Activated T-helper 9 cell treated with anti-CD3 and anti-CD28 coated beads, Interleukin-2, amount 50 U/mL, for 16 hours (primary cell): Measurements from ENCODE around the gene CDC37.

Experiments
- DNase-seq: peaks from one replicate; pipeline ENCODE4 v3.0.0-alpha.2; 2020; ENCODE audit warnings: low read depth

CDC37 gene

DNA sequence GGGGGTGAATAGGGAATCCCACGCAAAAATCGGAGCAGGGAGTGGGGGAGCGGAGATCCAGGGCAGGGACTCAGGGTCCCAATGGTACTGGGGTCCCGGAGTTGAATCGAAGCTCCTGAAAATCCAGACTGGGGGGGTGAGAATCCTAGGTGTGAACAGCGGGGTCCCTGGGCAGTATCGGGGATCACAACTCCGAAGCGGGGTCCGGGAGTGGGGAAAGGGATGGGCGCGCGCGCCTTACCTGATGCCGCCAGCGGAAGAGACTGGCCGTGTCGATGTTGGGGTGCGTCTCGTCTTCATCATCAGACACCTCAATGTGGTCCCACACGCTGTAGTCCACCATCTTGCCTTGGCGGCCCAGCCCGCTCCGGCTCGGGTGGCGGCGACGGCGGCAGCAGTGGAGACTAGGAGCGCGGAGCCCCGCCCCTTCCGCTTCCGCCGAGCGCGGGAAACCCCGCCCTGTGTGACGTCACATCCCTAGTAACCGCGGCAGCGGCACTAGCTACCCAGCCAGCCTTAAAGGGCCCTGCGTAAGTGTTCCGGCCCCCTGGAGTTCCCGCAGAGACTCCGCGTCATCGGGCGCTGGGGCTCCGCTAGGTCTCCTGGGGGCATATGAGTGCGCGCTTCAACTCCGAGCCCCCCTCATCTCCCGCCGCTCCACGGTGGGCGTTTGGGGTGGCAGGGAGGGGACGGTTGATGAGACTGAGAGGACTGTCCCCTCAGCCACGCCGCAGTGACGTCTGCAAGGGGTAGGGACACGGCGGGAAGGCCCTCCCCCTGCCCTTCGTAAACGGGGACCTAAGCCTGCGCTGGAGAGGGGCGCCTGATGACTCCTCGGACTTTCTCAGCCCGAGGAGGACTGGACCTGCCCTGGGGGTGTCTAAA lies at the start of gene CDC37:
TSS of gene CDC37 (minus strand) at position 406 of the 885 bp plus-strand sequence. CDS start at position 343, 63 bp downstream.
- DNase-seq = peak; percentile 97

DNA sequence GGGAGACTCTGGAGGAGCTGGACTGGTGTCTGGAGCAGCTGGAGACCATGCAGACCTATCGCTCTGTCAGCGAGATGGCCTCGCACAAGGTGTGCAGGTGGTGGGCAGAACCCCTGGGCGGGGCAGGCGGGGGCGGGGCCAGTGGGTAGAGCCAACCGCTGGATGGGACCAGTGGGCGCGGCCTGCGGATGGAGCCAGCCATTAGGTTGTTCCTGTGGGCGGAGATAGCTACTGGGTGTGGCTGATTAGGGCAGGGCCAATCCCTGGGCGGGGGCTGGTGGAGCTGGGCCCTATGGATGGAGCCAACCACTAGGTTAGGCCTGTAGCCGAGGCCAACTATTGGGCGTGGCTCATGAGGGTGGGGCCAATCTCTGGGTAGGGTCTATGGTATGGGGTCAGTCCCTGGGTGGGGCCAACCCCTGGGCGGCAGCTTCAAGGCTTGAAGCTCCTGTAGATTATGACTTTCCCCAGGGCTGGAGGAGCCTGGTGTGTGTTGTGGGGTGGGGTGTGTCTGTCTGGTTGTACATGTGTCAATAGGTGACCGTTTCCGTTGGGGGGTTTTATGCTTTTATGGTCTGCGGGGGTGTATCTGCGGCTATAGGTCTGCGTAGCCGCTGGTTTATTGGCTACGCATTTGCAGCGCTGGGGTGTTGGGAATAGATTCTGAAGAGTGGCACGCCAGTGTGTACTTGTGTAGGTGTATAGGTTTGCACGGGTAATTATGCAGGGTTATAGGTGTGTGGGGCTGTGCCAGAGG lies 47.7 kb upstream of the CDC37 start:
- no peak for DNase-seq

DNA sequence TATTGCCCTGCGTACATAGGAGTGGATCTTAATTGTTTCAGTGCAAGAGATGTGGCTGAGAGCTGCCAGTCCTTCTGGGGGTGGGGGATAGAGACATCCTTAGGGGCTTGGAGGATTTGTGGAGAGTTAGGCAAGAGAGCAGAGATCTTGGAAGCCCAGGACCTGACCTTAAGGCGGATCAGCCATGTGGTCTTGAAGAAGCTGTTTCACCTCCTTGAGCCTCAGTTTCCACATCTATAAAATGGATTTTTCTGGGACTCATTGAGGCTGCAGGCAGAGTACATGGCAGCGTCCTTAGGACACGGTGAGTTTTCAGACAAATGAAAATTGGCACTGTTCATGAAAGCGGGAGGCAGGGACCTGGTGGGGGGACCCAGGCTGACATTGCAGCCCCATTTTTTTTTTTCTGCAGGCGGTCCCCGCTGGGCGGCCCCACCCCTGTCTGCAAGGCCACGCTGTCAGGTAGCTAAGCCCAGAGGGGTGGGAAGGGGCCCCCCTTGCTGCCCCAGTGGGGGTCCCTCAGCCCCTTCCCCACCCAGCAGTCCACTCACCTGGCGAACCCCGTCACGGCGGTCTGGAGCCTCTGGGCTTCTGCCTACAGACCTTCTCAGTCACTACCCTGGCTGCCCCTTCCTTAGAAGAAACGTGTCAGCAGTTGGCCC lies 47.0 kb upstream of the CDC37 start:
- no peak for DNase-seq

DNA sequence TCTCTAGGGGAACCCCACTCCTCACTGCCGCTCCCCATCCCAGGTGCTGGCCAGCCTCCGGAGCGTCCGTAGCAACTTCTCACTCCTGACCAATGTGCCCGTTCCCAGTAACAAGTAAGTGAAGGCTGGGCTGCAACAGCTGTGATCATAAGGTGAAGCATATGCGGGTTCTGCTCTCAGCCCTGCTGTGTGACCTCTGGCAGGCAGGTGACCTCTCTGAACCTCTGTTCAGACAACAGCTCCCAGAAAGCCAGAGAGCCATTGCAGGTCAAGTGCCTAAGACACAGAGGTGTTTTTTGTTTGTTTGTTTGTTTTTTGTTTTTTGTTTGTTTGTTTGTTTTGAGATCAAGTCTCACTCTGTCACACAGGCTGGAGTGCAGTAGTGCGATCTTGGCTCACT lies 45.7 kb upstream of the CDC37 start:
- DNase-seq = no peak

DNA sequence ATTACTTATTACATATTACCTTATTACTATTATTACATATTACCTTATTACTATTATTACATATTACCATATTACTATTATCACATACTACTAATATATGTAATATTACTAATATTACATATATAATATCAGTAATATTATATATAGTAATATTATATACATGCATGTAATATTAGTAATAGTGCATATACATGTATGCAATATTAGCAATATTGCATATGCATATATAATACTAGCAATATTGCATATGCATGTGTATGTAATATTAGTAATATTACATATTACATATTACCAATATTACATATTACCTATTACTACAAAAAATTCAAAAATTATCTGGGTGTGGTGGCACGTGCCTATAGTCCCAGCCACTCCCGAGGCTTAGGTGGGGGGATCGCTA lies 39.4 kb upstream of the CDC37 start:
- no peak for DNase-seq

DNA sequence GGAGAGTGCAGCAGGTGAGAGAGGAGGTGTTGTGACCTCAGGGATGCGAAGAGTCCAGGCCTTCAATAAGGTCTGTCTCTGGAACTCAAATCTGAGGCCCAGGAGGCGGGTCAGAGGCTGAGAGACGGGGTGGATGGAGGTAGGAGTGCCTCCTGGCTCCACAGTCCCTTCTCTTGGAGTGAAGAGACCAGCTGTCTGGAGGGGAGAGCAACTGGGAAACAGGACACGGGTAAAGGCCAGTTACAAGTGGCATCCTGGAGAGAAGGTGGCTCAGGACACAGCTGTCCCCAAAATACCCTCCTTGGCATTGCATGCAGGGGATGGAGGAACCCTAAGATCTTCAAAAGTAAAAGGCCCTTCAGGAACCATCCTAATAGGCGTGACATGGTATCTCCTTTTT lies 36.2 kb upstream of the CDC37 start:
- DNase-seq = no peak

DNA sequence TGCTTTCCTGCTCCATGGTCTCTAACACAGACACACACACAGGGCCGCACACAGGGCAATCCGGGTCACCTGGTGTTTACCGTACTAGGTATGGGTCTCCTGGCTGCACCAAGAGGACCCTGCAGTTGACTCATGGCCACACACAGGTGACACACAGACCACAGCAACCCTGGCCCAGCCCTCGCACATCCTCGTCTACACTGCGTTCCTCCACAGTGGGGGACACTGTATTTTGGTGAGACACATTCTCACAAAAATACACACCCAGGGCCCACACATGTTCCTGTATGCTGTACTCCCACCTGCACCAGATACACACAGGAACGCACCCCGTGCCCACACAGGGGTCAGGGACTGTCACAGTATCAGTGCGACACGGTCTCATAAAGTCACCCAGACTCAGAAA lies 29.8 kb upstream of the CDC37 start:
- DNase-seq = no peak

DNA sequence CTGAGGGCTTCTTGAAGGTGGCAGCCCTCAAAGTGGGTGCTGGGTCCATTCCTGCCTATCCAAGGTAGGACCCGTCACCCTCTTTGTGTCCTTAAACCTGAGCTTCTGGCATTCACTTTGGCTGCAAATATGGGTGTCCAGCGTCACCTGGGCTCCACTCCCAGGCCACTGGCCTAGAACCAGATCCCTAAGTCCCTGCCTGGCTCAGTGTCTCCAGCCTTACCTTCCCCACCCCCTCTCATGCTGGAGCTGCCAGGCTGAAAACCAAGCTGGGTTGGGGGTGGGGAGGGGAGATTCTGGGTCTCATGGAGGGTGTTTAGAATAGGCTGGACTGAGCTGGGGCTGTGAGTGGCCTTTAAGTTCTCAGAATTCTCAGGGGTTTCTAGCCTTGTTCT lies 29.4 kb upstream of the CDC37 start:
- no peak for DNase-seq

DNA sequence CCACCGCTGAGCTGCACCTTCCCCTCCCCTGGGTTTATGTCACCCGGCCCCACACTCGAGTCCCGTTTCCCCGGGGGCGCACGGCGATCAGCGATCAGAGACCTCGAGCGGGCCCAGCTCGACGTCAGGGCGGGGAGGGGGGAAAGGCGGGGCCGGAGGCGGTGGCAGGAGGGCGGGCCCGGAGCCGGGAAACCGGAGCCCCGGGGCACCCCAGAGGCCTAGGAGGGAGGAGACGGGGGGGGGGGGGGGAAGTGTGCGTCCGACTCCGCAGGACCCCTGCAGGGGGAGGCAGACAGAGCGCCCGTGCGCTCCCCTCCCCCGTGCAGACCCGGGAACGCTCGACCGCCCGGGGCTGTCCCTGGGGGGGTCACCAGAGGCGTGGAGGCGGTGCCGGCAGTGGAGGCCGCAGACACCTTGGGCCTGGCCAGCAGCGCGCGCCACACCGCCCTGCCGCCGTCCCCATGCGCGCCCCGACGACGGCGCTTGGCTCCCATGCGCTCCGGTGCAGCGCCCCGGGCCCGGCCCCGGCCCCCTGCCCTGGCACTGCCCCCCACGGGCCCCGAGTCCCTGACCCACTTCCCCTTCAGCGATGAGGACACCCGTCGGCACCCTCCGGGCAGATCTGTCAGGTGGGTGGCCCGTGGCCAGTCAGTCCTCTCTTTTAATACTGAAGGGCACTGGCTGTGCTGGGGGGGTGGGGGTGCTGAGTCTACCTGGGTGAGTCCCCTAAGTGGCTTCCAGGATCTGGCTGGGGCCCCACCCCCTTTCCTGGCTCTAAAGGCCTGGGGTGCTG lies 28.8 kb upstream of the CDC37 start:
- peak; percentile 51 for DNase-seq

DNA sequence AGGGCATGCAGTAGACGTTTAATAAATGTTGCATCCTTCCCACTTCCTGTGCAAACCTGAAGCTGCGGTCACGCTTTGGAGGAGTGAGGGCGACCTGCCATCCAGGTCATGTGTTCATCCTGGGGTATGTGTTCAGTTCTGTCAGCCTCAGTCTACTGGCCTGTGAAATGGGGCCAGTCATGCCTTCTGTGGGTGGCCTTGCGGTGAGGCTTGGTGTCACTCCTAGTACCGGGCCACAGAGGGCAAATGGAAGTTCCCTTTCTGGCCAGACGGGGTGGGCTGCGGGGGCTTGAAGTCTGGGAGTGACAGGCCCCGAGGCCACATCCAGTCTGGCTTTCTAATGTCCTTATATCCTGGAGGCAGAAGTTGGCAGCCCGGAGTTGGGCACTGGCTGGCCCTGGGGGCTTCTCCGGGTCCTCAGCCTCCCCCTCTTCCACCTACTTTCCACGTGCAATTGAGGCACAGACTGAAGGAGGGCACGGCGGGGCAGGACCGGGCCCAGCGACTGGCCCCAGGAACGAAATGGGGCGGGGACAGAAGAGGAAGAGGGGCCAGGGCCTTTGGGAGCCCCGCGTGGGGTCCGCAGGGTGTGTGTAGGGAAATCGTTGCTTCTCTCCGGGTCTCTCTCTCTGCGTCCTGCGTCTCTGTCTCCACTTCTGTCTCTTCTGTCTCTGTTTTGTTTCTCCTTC lies 28.1 kb upstream of the CDC37 start:
- no peak for DNase-seq

DNA sequence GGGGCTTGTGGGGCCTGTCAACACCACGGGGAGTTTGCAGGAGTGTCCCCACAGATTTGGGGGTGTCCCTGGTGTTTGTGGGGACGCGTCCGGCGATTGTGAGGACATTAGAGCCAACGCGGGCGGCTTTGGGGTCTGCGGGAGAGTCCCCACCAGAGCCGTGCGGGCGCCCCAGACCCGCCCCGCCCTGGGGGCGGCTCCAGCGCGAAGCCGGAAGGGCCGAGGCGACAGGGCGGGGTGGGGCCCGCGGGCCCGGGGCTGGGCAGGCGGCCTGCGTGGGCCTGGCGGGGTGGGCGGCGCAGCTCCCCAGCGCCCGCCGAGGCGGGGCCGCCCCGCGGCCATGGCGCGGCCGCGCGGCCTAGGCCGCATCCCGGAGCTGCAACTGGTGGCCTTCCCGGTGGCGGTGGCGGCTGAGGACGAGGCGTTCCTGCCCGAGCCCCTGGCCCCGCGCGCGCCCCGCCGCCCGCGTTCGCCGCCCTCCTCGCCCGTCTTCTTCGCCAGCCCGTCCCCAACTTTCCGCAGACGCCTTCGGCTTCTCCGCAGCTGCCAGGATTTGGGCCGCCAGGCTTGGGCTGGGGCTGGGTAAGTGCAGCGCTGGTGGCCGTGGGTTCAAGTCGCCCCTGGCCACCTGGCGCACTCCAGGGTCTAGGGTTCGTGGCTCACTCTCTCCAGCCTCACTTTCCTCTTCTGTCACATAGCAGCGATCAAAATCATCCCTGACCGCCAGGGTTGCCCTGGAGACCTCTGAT lies 27.3 kb upstream of the CDC37 start:
- no peak for DNase-seq

DNA sequence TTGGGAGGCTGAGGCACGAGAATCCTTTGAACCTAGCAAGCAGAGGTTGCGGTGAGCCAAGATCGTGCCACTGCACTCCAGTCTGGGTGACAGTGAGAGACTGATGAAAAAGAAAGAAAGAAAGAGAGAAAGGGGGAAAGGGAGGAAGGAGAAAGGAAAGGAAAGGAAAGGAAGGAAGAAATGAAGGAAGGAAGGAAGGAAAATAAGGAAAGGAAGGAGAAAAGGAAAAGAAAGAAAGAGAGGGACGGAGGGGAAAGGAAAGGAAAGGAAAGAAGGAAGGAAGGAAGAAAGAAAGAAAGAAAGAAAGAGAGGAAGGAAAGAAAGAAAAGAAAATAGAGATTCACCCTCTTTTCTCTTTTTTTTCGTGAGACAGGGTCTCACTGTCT lies 25.6 kb upstream of the CDC37 start:
- DNase-seq = no peak

DNA sequence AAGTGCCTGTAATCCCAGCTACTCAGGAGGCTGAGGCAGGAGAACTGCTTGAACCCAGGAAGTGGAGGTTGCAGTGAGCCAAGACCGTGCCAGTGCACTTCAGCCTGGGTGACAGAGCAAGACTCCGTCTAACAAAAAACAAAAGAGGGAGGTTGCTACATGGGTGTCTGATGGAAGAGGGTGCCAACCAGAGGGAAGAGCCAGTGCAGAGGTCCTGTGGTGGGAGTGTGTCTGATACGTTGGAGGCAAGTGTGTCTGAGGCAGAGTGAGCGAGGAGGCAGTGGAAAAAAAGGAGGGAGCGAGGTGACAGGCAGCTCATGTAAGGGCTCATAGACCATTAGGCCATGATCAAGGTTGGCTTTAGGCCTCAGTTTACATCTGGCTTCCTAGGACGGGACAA lies 23.8 kb upstream of the CDC37 start:
- DNase-seq = no peak

DNA sequence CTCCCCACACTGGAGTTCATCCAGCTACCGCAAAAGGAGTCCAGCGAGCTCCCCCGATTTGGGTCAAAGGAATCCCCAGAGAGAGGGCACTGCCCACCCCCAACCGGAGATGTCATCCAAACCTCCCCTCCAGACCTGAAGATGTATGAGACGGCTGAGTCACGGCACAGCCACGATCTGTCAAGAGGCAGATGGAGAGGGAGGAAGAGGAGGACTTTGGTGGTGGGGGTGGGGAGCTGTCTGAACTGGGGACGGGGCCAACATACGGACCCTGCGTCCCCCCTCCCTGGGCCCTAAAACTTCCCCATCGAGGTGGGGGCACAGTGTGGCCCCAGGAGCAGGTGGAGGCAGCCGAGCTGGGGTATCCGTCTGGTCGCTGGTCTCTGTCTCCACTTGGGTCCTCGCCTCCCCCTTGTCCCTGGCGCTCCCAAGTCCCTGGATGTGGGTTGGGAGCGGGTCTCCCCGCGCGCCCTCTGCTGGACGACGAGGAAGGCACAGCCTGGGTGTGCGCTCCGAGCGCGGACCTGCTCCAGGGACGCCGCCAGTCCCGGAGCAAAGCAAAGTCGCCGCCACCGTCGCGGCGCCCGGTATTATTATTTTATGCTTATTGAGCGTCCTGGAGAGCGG lies 20.8 kb upstream of the CDC37 start:
- peak; percentile 52 for DNase-seq

DNA sequence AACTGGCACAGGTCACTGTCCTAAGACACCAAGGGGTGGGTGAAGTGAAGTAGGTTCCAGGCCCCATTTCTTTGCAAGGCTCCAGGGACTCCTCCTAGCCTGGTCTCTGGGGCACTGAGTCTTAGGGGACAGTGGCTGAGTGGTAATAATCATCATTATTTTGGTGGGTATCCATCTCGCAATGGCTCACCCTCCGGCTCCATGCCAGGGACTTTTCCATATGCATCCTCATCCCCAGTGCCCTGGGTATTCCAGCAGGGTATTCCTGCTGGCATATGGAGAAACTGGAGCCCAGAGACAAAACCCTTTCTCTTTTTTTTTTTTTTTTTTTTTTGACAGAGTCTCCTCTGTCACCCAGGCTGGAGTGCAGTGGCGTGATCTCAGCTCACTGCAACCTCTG lies 19.5 kb upstream of the CDC37 start:
- no peak for DNase-seq

DNA sequence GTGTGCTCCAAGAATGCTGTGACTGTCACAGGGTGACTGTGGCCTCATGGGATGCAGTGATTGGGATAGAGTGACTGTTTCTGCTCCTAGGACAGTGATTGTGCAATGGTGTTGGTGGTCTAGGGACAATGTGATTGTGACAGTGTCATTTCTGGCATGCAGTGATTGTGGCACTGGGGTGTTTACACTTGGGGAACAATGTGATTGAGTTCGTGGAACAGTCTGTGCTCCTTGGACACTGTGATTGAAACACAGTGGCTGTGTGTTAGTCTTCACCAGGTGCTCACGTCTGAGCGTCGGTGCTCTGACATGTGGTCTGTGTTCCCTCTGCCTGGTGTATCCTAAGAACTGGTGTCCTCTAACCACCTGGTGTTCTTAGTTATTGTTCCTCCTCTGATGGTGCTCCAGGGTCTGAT lies 18.7 kb upstream of the CDC37 start:
- no peak for DNase-seq

DNA sequence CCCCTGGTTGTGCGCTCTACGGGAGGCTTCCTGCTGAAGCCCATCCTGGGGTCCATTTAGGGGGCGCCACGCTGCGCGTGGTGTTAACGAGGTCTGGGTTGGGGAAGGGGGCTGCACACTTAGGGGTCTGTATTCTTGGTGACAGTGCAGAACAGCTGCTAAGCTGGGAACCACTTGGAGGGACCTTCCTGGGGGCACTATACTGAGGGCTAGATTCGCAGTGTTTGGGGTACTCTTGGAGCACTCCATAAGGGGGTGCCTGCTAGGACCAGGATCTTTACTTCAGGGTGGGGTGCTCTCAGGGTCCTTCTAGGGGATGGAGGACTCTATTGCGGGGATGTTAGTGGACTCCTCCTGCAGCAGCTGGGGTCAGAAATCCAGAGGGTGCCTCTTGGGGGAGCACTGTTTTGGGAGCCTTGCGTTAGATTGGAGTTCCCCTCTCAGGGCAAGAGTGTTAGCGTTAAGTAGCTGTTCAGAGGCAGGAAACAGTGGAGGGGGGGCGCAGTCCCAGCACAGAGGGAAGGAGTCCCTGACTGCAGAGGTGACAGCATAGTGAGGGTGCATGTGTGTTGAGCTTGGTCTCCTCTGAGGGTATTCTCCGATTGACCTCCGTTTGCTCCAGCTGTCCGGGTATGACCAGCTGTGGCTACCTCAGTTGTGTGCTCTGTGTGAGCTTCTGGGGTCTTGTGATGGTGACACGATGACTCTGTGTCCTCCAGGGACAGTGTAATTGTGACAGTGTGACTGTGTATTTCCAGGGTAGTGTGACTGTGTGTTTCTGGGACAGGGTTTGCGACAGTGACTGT lies 18.1 kb upstream of the CDC37 start:
- DNase-seq = no peak

DNA sequence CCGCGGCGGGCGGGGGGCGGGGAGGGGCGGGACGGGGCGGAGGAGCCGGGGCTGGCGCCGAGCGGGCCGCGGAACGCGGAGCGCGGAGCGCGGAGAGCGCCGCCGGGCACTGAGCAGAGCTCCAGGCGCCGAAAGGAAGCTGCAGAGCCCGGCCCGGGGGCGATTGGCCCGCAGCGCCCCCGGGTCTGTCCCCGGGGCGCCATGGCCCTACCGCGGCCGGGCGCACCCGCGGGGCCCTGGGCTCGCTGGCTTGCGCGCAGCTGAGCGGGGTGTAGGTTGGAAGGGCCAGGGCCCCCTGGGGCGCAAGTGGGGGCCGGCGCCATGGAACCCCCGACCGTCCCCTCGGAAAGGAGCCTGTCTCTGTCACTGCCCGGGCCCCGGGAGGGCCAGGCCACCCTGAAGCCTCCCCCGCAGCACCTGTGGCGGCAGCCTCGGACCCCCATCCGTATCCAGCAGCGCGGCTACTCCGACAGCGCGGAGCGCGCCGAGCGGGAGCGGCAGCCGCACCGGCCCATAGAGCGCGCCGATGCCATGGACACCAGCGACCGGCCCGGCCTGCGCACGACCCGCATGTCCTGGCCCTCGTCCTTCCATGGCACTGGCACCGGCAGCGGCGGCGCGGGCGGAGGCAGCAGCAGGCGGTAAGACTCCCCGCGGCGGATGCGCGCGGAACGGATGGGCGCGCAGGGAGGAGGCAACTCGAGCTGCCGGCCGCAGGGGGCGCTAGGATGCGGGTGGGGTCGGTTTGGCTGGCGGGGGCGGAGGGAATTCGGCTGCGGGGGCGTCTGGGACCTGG lies 17.3 kb upstream of the CDC37 start, which contains the start of gene PDE4A:
TSS of gene PDE4A (plus strand) at position 95 of the 796 bp plus-strand sequence. CDS start at position 322, 227 bp downstream.
- no peak for DNase-seq
